Endothelial cell of umbilical vein (primary cell): ENCODE measurements around the gene C14orf132. TPM values are rescaled to one million over a fixed set of nuclear protein-coding genes. Genes with fewer than 3 reads are reported as not detected.

Source experiments
- BruUV-seq: library from RNA; stranded (reverse); fragments of 400-500 nt; replicated peaks from 2 replicates; lab custom pipeline; 2021; lab: Mats Ljungman, UMichigan
- CTCF ChIA-PET: fragments of 300-600, 350-600 bp; sonication (Branson Sonifier 250); formaldehyde crosslinking; loops from one replicate; lab custom pipeline; 2021; ENCODE audit warnings: antibody characterized with exemption, inconsistent platforms; lab: Charles Lee
- POLR2A ChIA-PET: fragments of 300-600, 350-600 bp; sonication (Branson Sonifier 250); formaldehyde crosslinking; loops from one replicate; lab custom pipeline; 2021; ENCODE audit warnings: antibody characterized with exemption, inconsistent platforms; lab: Charles Lee
- DNase-seq: peaks from one replicate; pipeline ENCODE4 v3.0.0-alpha.2; 2011; ENCODE audit warnings: low read depth, low spot score
- FAIRE-seq: peaks from 2 replicates; lab custom pipeline; 2011; peaks lifted over from hg19 to GRCh38; lab: Jason Lieb, UNC
- H2AFZ ChIP-seq: 2 replicates; pipeline ENCODE4 v1.6.0; 2012; ENCODE audit warnings: low read depth, low read length, control low read depth, inconsistent platforms
- H3K27ac ChIP-seq: 2 replicates; pipeline ENCODE4 v1.5.1; 2011; ENCODE audit warnings: low read depth, mild to moderate bottlenecking, control low read depth, low read length, moderate library complexity; ENCODE audit not compliant: insufficient read depth
- H3K27me3 ChIP-seq, 2 experiments: 2 replicates each; pipeline versions ENCODE4 v1.6.0 to v1.6.1; 2011; ENCODE audit warnings: low read length in 2 of 2, mixed read lengths in 1 of 2; ENCODE audit not compliant: control insufficient read depth in 2 of 2, insufficient read depth in 2 of 2
- H3K36me3 ChIP-seq, 2 experiments: 2 replicates in 1 of 2; 3 replicates in 1 of 2; pipeline ENCODE4 v1.5.1; 2011; ENCODE audit warnings: low read length in 2 of 2, mild to moderate bottlenecking in 1 of 2, moderate library complexity in 1 of 2; ENCODE audit not compliant: control insufficient read depth in 2 of 2, insufficient read depth in 2 of 2; ENCODE audit errors: extremely low read depth in 1 of 2
- H3K4me1 ChIP-seq: 3 replicates; pipeline ENCODE4 v1.5.1; 2011; ENCODE audit warnings: mild to moderate bottlenecking, low read length; ENCODE audit not compliant: control insufficient read depth, insufficient read depth; ENCODE audit errors: extremely low read depth
- H3K4me2 ChIP-seq: 2 replicates; pipeline ENCODE4 v1.6.1; 2011; ENCODE audit warnings: low read length, control low read depth, mixed read lengths; ENCODE audit not compliant: insufficient read depth
- H3K4me3 ChIP-seq, 3 experiments: fragments of 200-600 bp in 1 of 3; sonication (generic), shearing (Covaris generic) in 1 of 3; replicated peaks in 1 of 3; 2 replicates each; pipeline ENCODE4 v1.5.1; 2011 to 2016; ENCODE audit warnings: control low read depth in 3 of 3, low read length in 3 of 3, mild to moderate bottlenecking in 2 of 3, inconsistent platforms in 1 of 3, low read depth in 1 of 3, moderate library complexity in 1 of 3; ENCODE audit not compliant: insufficient read depth in 1 of 3
- H3K79me2 ChIP-seq: 2 replicates; pipeline ENCODE4 v1.6.0; 2012; ENCODE audit warnings: low read length, inconsistent platforms; ENCODE audit not compliant: control insufficient read depth, insufficient read depth
- H3K9ac ChIP-seq: replicated peaks from 2 replicates; pipeline ENCODE3; 2011; ENCODE audit warnings: low read length, control low read depth; ENCODE audit not compliant: insufficient read depth; ENCODE audit errors: extremely low read depth
- H3K9me1 ChIP-seq: replicated peaks from 3 replicates; pipeline ENCODE4 v1.6.0; 2011; ENCODE audit warnings: mild to moderate bottlenecking, low read length; ENCODE audit not compliant: control insufficient read depth, insufficient read depth; ENCODE audit errors: extremely low read depth
- H3K9me3 ChIP-seq: replicated peaks from 2 replicates; pipeline ENCODE4 v1.5.1; 2012; ENCODE audit warnings: low read length, inconsistent platforms; ENCODE audit not compliant: control insufficient read depth, insufficient read depth
- H4K20me1 ChIP-seq: replicated peaks from 2 replicates; pipeline ENCODE3; 2011; ENCODE audit warnings: mild to moderate bottlenecking, low read length; ENCODE audit not compliant: control insufficient read depth, insufficient read depth; ENCODE audit errors: extremely low read depth
- EZH2 ChIP-seq: IDR thresholded peaks from 2 replicates; pipeline ENCODE4 v1.6.1; 2012; ENCODE audit warnings: borderline replicate concordance, low read depth, mild to moderate bottlenecking, moderate library complexity, low read length, inconsistent platforms; ENCODE audit not compliant: severe bottlenecking
- FOS ChIP-seq: IDR thresholded peaks from 2 replicates; pipeline ENCODE4 v1.6.1; 2011; ENCODE audit warnings: mild to moderate bottlenecking, low read length, moderate library complexity, borderline replicate concordance; ENCODE audit not compliant: insufficient read depth
- GATA2 ChIP-seq: IDR thresholded peaks from 2 replicates; pipeline ENCODE4 v1.7.0; 2011; ENCODE audit warnings: low read depth, mild to moderate bottlenecking, moderate library complexity, mixed read lengths, low read length; ENCODE audit not compliant: insufficient read length, insufficient read depth
- JUN ChIP-seq: IDR thresholded peaks from 2 replicates; pipeline ENCODE4 v1.6.1; 2011; ENCODE audit warnings: borderline replicate concordance, low read depth; ENCODE audit not compliant: insufficient read length, insufficient read depth
- MYC ChIP-seq: IDR thresholded peaks from one replicate; pipeline ENCODE4 v1.6.1; 2011; ENCODE audit warnings: mild to moderate bottlenecking, low read depth, low read length
- POLR2A ChIP-seq: IDR thresholded peaks from 2 replicates; pipeline ENCODE4 v1.6.1; 2012; ENCODE audit warnings: low read depth, mild to moderate bottlenecking, control low read depth, low read length
- POLR2AphosphoS5 ChIP-seq: IDR thresholded peaks from 2 replicates; pipeline ENCODE4 v1.6.1; 2012; ENCODE audit warnings: low read depth, mild to moderate bottlenecking, control low read depth, low read length, moderate library complexity; ENCODE audit not compliant: insufficient read depth
- dilution Hi-C: fragments of 300-500 bp; cut with MboI; formaldehyde crosslinking; loops from one replicate; pipeline ENCODE4 v1.15.0; 2019; ENCODE audit warnings: low sequenced_read_pairs; ENCODE audit not compliant: extremely low pct_ligation_motif_present
- intact Hi-C: fragments of 100-400 bp; cut with micrococcal nuclease; formaldehyde crosslinking; loops from one replicate; pipeline ENCODE4 v1.10.0; 2022
- polyA plus RNA-seq, 4 experiments: library from polyadenylated mRNA; depleted of rRNA in 3 of 4; stranded (reverse) in 3 of 4; unstranded in 1 of 4; fragments of >200 nt; gene quantifications; 2 replicates each; pipeline versions ENCODE4 v1.2.1 to v1.2.3, GENCODE V29; 2011 to 2012; ENCODE audit warnings: missing spikeins in 1 of 4
- total RNA-seq: library from RNA; stranded (reverse); gene quantifications from 2 replicates; pipeline ENCODE4 v1.2.3, GENCODE V29; 2021
- TF ChIP-seq, protein P1 (sequence below), 2 donors: IDR thresholded peaks; 1 replicate in 1 of 2; 2 replicates in 1 of 2; pipeline ENCODE4 v1.5.1; 2011; ENCODE audit warnings: low read length in 2 of 2, mild to moderate bottlenecking in 2 of 2, moderate library complexity in 2 of 2, control low read depth in 1 of 2, inconsistent platforms in 1 of 2, low read depth in 1 of 2; ENCODE audit not compliant: insufficient read depth in 1 of 2; ENCODE audit errors: extremely low read depth in 1 of 2
- TF ChIP-seq, protein P2 (sequence below): IDR thresholded peaks from 2 replicates; pipeline ENCODE4 v1.6.1; 2011; ENCODE audit not compliant: insufficient read depth, insufficient read length

Gene C14orf132
- total and polyA plus RNA-seq, 2 donors (not counting 3 experiments of a cell fraction or from before 2014, with no cell fraction given), result 3.2 to 7.6 TPM

- Histone ChIP-seq H3K4me2 (no peak overlapping the region), H4K20me1 (no peaks in the 10 kb centered on the region), H3K4me1 (no peaks in the 10 kb centered on the region), H3K9ac (no peak overlapping the region), H3K27ac (no peak overlapping the region), H3K9me1 (no peaks in the 10 kb centered on the region), H2AFZ (no peak overlapping the region), H3K4me3 (no peak overlapping the region), H3K79me2 (no peaks in the 10 kb centered on the region), H3K36me3 (no peaks in the 10 kb centered on the region), H3K27me3 (no peaks in the 10 kb centered on the region), H3K9me3 (no peaks in the 10 kb centered on the region)
- ChIA-PET CTCF (interaction anchor here (1.1 to 1.2 kb wide), 2 partner anchors 9 to 273 kb away, joined by 4 to 5 read pairs; no protein-coding TSS in a partner anchor), POLR2A (no interaction called here)
- intact Hi-C loops, result no loop called here
- BruUV-seq, result no TSS peak
- DNase-seq (no peak), FAIRE-seq (no peak)
- TF ChIP-seq EZH2, result no peak
- no peak for TF ChIP-seq POLR2AphosphoS5
- no peak for TF ChIP-seq FOS
- TF ChIP-seq, protein P1, sequence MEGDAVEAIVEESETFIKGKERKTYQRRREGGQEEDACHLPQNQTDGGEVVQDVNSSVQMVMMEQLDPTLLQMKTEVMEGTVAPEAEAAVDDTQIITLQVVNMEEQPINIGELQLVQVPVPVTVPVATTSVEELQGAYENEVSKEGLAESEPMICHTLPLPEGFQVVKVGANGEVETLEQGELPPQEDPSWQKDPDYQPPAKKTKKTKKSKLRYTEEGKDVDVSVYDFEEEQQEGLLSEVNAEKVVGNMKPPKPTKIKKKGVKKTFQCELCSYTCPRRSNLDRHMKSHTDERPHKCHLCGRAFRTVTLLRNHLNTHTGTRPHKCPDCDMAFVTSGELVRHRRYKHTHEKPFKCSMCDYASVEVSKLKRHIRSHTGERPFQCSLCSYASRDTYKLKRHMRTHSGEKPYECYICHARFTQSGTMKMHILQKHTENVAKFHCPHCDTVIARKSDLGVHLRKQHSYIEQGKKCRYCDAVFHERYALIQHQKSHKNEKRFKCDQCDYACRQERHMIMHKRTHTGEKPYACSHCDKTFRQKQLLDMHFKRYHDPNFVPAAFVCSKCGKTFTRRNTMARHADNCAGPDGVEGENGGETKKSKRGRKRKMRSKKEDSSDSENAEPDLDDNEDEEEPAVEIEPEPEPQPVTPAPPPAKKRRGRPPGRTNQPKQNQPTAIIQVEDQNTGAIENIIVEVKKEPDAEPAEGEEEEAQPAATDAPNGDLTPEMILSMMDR (IDR thresholded peaks at IDR 0.05; ENCODE audit: extremely low read depth in 1 of 2, insufficient read depth in 1 of 2, low read depth in 1 of 2, low read length in 2 of 2), result no peak
- TF ChIP-seq JUN, result no peak
- TF ChIP-seq, protein P2, sequence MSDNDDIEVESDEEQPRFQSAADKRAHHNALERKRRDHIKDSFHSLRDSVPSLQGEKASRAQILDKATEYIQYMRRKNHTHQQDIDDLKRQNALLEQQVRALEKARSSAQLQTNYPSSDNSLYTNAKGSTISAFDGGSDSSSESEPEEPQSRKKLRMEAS, result no peak
- no peak for TF ChIP-seq POLR2A
- TF ChIP-seq GATA2, result no peak
- TF ChIP-seq MYC, result no peak
- dilution Hi-C loops, result no loop called here
Measured at GRCh38 chr14:96002498-96002884, 36.7 kb upstream of the C14orf132 start.
